CD8-positive, alpha-beta memory T cell (primary cell): ENCODE data around the gene ELP5. TPM values are rescaled to one million over a fixed set of nuclear protein-coding genes. Genes with fewer than 3 reads are reported as not detected.

ENCODE experiments used
- CTCF ChIA-PET: fragments of 350-600 bp; sonication (Branson Sonifier 250); formaldehyde crosslinking; loops from one replicate; lab custom pipeline; 2021; ENCODE audit warnings: antibody characterized with exemption; lab: Charles Lee
- POLR2A ChIA-PET: fragments of 350-600 bp; sonication (Branson Sonifier 250); formaldehyde crosslinking; loops from one replicate; lab custom pipeline; 2021; ENCODE audit warnings: antibody characterized with exemption; lab: Charles Lee
- DNase-seq, 5 donors: peaks; one replicate each; pipeline versions ENCODE4 v3.0.0 to v3.0.0-alpha.2; 2020 to 2022; ENCODE audit warnings: mixed read lengths in 1 of 5
- H3K27ac ChIP-seq: one replicate; pipeline ENCODE4 v1.7.0; 2013; ENCODE audit warnings: low read depth, mild to moderate bottlenecking, low read length, moderate library complexity
- H3K27me3 ChIP-seq: 2 replicates; pipeline ENCODE4 v1.7.0; 2013; ENCODE audit warnings: low read length, mild to moderate bottlenecking; ENCODE audit not compliant: insufficient read depth, poor library complexity, severe bottlenecking
- H3K36me3 ChIP-seq: 2 replicates; pipeline ENCODE4 v1.7.0; 2013; ENCODE audit warnings: mild to moderate bottlenecking, low read length, moderate library complexity; ENCODE audit not compliant: insufficient read depth
- H3K4me1 ChIP-seq: 2 replicates; pipeline ENCODE4 v1.7.0; 2013; ENCODE audit warnings: mild to moderate bottlenecking, low read length, moderate library complexity; ENCODE audit not compliant: insufficient read depth
- H3K4me3 ChIP-seq: 2 replicates; pipeline ENCODE4 v1.7.0; 2013; ENCODE audit warnings: mild to moderate bottlenecking, low read length
- H3K9me3 ChIP-seq: 2 replicates; pipeline ENCODE4 v1.7.0; 2013; ENCODE audit warnings: mild to moderate bottlenecking, low read length
- H3K27ac Mint-ChIP-seq, 8 donors: one replicate each; pipeline ENCODE4 v1.8.0; 2020 to 2021; ENCODE audit warnings: mixed read lengths in 8 of 8, mild to moderate bottlenecking in 6 of 8, inconsistent platforms in 3 of 8, moderate library complexity in 3 of 8
- H3K27me3 Mint-ChIP-seq, 2 donors: one replicate each; pipeline ENCODE4 v1.8.0; 2020 to 2021; ENCODE audit warnings: mixed read lengths in 2 of 2, mild to moderate bottlenecking in 1 of 2, moderate library complexity in 1 of 2
- H3K36me3 Mint-ChIP-seq, 3 donors: one replicate each; pipeline ENCODE4 v1.8.0; 2020 to 2021; ENCODE audit warnings: mixed read lengths in 3 of 3, inconsistent platforms in 1 of 3, mild to moderate bottlenecking in 1 of 3
- H3K4me1 Mint-ChIP-seq, 3 donors: one replicate each; pipeline ENCODE4 v1.8.0; 2020 to 2021; ENCODE audit warnings: mixed read lengths in 3 of 3, inconsistent platforms in 1 of 3, mild to moderate bottlenecking in 1 of 3
- H3K4me3 Mint-ChIP-seq, 7 donors: one replicate each; pipeline ENCODE4 v1.8.0; 2020 to 2021; ENCODE audit warnings: mixed read lengths in 7 of 7, mild to moderate bottlenecking in 6 of 7, moderate library complexity in 4 of 7, inconsistent platforms in 2 of 7
- H3K9me3 Mint-ChIP-seq, 5 donors: one replicate each; pipeline ENCODE4 v1.8.0; 2020 to 2022; ENCODE audit warnings: mixed read lengths in 5 of 5, mild to moderate bottlenecking in 3 of 5, moderate library complexity in 2 of 5, inconsistent platforms in 1 of 5
- polyA plus RNA-seq: library from polyadenylated mRNA; unstranded; fragments of 300-500 nt; fragmentation: Illumina TruSeq; gene quantifications from one replicate; pipeline ENCODE4 v1.2.3, GENCODE V29; 2021
- total RNA-seq, 2 experiments: library from RNA; stranded (reverse); gene quantifications; one replicate each; pipeline ENCODE4 v1.2.3, GENCODE V29; 2021

The ELP5 gene
- total and polyA plus RNA-seq, 3 experiments from 2014 or later = 84.8 to 111 (median 106) TPM

DNA sequence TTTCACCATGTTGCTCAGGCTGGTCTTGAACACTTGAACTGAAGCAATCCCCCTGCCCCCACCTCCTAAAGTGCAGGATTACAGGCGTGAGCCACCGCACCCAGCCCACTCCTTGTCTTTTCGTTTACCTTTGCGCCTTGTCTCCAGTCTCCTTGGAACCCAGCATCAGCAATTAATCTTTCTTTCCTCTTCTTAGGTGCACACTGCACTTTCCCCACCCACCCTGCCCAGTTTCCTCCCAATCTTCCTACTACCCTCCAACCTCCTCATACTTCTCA lies 11.7 kb downstream of the ELP5 start:
- Histone ChIP-seq H3K4me1 (peaks cover 19% of the 10 kb centered on the region), H3K36me3 (no peaks in the 10 kb centered on the region), H3K27ac (no peak overlapping the region), H3K9me3 (no peaks in the 10 kb centered on the region), H3K4me3 (no peak overlapping the region), H3K27me3 (no peaks in the 10 kb centered on the region)
- Mint-ChIP-seq H3K27me3 (peaks cover 8% of the 10 kb centered on the region in 2 donors), H3K27ac (peak overlapping the region in 2 of 8 donors; percentile 8 to 91), H3K4me1 (peaks cover 21 to 32% (median 23%) of the 10 kb centered on the region in 3 donors), H3K4me3 (peak overlapping the region in 6 of 7 donors; percentile 81 to 86 (median 84)), H3K9me3 (no peaks in the 10 kb centered on the region), H3K36me3 (peaks cover 0 to 9% (median 0%) of the 10 kb centered on the region in 3 donors)
- ChIA-PET POLR2A (interaction anchor here (0.6 kb wide), 1 partner anchor 26 kb away, joined by 4 read pairs; no protein-coding TSS in a partner anchor), CTCF (interaction anchor here (1.0 kb wide), 1 partner anchor 73 kb away, joined by 3 read pairs; no protein-coding TSS in a partner anchor)
- no peak for DNase-seq

DNA sequence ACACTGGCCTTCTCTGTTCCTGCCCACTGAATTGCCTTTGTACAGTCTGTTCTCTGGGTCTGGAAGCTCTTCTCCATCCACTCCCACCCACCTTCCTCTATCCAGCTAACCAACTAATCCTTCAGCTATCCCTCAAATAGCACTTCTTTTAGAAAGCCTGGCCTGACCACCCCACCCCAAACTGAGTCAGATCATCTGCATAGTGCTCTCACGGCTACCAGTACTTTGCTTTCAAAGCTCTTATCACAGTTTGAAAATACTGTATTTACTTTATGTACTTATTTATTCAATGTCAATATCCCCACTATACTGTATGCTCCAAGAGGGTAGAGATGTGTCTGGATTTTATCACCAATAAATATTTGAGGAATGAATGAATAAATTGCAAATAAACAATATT lies 14.8 kb downstream of the ELP5 start:
- H3K27ac ChIP-seq = no peak overlapping the region
- no peaks in the 10 kb centered on the region for H3K27me3 ChIP-seq
- CTCF ChIA-PET = interaction anchor here (1.1 to 2.4 kb wide), 2 partner anchors 14 to 30 kb away, joined by 3 to 9 read pairs; partner anchors contain the start of gene SLC2A4
- no peaks in the 10 kb centered on the region for H3K9me3 Mint-ChIP-seq
- peaks cover 8% of the 10 kb centered on the region in 2 donors for H3K27me3 Mint-ChIP-seq
- no peak for DNase-seq
- H3K36me3 Mint-ChIP-seq = no peaks in the 10 kb centered on the region
- peaks cover 17 to 22% (median 21%) of the 10 kb centered on the region in 3 donors for H3K4me1 Mint-ChIP-seq
- no peaks in the 10 kb centered on the region for H3K9me3 ChIP-seq
- POLR2A ChIA-PET = no interaction called here
- no peak overlapping the region for H3K4me3 ChIP-seq
- no peak overlapping the region for H3K4me3 Mint-ChIP-seq
- H3K36me3 ChIP-seq = no peaks in the 10 kb centered on the region
- no peak overlapping the region for H3K27ac Mint-ChIP-seq
- peaks cover 18% of the 10 kb centered on the region for H3K4me1 ChIP-seq

DNA sequence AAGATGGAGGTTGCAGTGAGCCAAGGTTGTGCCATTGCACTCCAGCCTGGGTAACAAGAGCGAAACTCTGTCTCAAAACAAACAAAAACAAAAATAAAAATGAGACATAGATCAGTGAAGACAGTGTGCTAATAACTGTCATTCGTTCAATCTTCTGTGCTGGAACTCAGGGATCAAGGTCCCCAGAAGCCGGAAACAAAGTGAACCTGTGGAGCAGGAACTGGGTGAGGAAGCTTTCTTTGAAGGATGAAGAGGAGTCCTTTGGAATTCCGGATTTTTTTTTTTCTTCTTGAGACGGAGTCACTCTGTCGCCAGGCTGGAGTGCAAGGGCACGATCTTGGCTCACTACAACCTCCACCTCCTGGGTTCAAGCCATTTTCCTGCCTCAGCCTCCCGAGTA lies 27.4 kb downstream of the ELP5 start:
- Mint-ChIP-seq H3K4me3 (peak overlapping the region in 2 of 7 donors; percentile 32 to 66), H3K4me1 (peaks cover 13 to 25% (median 14%) of the 10 kb centered on the region in 3 donors), H3K27ac (no peak overlapping the region), H3K36me3 (no peaks in the 10 kb centered on the region), H3K27me3 (peaks cover 13 to 24% of the 10 kb centered on the region in 2 donors), H3K9me3 (no peaks in the 10 kb centered on the region)
- ChIA-PET POLR2A (no interaction called here), CTCF (interaction anchor here (1.4 to 2.7 kb wide), 3 partner anchors 17 to 157 kb away, joined by 5 to 9 read pairs (median 7); no protein-coding TSS in a partner anchor)
- no peaks in the 10 kb centered on the region for H3K36me3 ChIP-seq
- H3K27ac ChIP-seq = no peak overlapping the region
- H3K27me3 ChIP-seq = peaks cover 8% of the 10 kb centered on the region
- no peak overlapping the region for H3K4me3 ChIP-seq
- no peaks in the 10 kb centered on the region for H3K9me3 ChIP-seq
- peaks cover 20% of the 10 kb centered on the region for H3K4me1 ChIP-seq
- no peak for DNase-seq

DNA sequence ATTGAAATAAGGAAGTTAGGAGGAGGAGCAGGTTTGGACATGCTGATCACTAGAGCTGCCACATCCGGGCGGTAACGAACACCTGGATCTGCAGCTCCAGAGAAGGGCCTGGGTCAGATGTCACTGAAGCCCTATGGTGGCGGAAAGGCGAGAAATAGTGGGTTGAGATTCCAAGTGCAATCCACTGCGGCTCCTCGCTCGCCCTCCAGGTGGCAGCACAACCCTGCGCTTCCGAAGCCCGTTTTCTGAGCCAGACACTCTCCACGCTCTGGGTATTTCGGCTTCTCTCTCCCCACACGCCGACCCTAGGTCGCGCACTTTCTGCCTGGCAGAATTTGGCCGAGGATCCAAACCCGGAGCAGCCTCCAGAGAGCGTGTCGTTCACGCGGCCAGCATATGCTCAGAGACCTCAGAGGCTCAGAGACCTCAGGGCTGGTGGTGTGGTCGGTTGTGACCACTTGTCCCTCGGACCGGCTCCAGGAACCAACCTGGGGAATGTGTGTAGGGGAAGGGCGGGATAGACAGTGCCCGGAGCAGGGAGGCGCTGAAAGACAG lies 28.6 kb downstream of the ELP5 start:
- Mint-ChIP-seq H3K4me1 (peaks cover 13 to 25% (median 14%) of the 10 kb centered on the region in 3 donors), H3K36me3 (no peaks in the 10 kb centered on the region), H3K27ac (peak overlapping the region in 7 of 8 donors; percentile 56 to 92 (median 70)), H3K27me3 (peaks cover 20 to 30% of the 10 kb centered on the region in 2 donors), H3K4me3 (peak overlapping the region; percentile 79 to 92 (median 80)), H3K9me3 (no peaks in the 10 kb centered on the region)
- CTCF ChIA-PET = interaction anchor here (0.6 to 8.4 kb wide), 15 partner anchors 10 to 281 kb away, joined by 3 to 87 read pairs (median 4); partner anchors contain the start of gene SENP3
- Histone ChIP-seq H3K4me1 (peaks cover 20% of the 10 kb centered on the region), H3K9me3 (no peaks in the 10 kb centered on the region), H3K27ac (no peak overlapping the region), H3K4me3 (peak overlapping the region; percentile 54), H3K27me3 (peaks cover 8% of the 10 kb centered on the region), H3K36me3 (no peaks in the 10 kb centered on the region)
- peak; percentile 77 to 89 (median 81) for DNase-seq
- POLR2A ChIA-PET = interaction anchor here (0.7 kb wide), 1 partner anchor 24 kb away, joined by 3 read pairs; no protein-coding TSS in a partner anchor

DNA sequence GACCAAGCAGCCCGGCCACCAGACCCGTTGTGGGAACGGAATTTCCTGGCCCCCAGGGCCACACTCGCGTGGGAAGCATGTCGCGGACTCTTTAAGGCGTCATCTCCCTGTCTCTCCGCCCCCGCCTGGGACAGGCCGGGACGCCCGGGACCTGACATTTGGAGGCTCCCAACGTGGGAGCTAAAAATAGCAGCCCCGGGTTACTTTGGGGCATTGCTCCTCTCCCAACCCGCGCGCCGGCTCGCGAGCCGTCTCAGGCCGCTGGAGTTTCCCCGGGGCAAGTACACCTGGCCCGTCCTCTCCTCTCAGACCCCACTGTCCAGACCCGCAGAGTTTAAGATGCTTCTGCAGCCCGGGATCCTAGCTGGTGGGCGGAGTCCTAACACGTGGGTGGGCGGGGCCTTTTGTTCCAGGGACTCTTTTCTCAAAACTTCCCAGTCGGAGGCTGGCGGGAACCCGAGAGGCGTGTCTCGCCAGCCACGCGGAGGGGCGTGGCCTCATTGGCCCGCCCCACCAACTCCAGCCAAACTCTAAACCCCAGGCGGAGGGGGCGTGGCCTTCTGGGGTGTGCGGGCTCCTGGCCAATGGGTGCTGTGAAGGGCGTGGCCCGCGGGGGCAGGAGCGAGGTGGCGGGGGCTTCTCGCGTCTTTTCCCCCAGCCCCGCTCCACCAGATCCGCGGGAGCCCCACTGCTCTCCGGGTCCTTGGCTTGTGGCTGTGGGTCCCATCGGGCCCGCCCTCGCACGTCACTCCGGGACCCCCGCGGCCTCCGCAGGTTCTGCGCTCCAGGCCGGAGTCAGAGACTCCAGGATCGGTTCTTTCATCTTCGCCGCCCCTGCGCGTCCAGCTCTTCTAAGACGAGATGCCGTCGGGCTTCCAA lies 29.3 kb downstream of the ELP5 start, which contains the start of gene SLC2A4:
Gene SLC2A4, plus strand, starts transcription at position 645 of the 879 bp plus-strand sequence. Its CDS starts 217 bp downstream, at position 862.
- Histone ChIP-seq H3K27ac (no peak within 1 kb of the TSS), H3K36me3 (no peaks in the 10 kb centered on the region), H3K9me3 (no peaks in the 10 kb centered on the region), H3K4me3 (peak within 1 kb of the TSS; percentile 54), H3K27me3 (peaks cover 8% of the 10 kb centered on the region), H3K4me1 (peaks cover 20% of the 10 kb centered on the region)
- Mint-ChIP-seq H3K9me3 (no peaks in the 10 kb centered on the region), H3K27me3 (peaks cover 27 to 38% of the 10 kb centered on the region in 2 donors), H3K36me3 (no peaks in the 10 kb centered on the region), H3K27ac (peak within 1 kb of the TSS in 7 of 8 donors; percentile 56 to 92 (median 71)), H3K4me3 (peak within 1 kb of the TSS; percentile 79 to 92 (median 80)), H3K4me1 (peaks cover 13 to 25% (median 14%) of the 10 kb centered on the region in 3 donors)
- peak; percentile 67 to 85 (median 76) for DNase-seq
- ChIA-PET POLR2A (interaction anchor here (0.7 to 1.5 kb wide), 2 partner anchors 15 to 23 kb away, joined by 3 to 6 read pairs; no protein-coding TSS in a partner anchor), CTCF (interaction anchor here (0.8 to 8.4 kb wide), 13 partner anchors 10 to 280 kb away, joined by 3 to 87 read pairs (median 4); partner anchors contain the start of gene SENP3)

DNA sequence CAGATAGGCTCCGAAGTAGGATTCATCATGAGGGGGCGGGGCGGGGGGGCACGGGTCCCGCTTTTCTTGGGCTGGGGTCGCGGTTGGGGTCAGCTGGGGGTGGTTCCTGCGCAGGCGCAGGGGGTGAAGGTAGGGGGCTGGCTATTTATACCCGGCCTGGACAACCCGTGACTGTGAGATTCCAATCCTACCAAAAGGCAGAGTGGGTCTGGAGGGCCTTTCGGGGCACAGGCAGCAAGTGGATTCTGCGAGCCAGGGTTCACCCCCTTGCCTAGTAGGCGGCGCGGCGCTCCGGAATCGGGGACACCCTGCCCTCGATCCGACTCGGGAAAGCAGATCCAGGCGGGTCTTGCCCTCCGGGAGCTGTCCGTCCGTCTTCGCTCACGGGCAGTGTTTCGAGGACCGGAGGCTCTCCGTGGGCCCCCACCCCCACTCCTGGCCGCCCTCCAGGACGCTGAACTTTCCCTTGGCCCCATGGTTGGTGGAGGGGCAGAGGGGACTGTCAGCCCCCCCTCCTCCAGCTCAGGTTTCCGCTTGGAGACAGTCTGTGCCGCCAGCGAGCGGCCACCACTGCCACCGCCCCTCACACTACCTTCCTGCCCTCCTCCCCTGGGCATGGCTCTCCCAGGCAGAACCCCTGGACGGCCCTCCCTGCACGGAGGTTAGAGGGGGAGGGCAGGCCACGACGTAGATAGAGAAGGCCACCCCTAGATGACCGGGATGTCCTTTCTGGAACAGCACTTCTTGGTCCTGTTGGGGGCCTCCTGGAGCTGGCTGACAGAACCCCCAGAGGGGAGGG lies 30.1 kb downstream of the ELP5 start:
- Mint-ChIP-seq H3K9me3 (no peaks in the 10 kb centered on the region), H3K27me3 (peaks cover 27 to 43% of the 10 kb centered on the region in 2 donors), H3K4me3 (peak overlapping the region; percentile 63 to 84 (median 80)), H3K4me1 (peaks cover 13 to 25% (median 14%) of the 10 kb centered on the region in 3 donors), H3K27ac (peak overlapping the region in 1 of 8 donors; percentile 24), H3K36me3 (no peaks in the 10 kb centered on the region)
- H3K27ac ChIP-seq = no peak overlapping the region
- ChIA-PET CTCF (interaction anchor here (1.4 to 8.4 kb wide), 7 partner anchors 11 to 155 kb away, joined by 3 to 87 read pairs (median 6); no protein-coding TSS in a partner anchor), POLR2A (interaction anchor here (1.0 to 1.5 kb wide), 2 partner anchors 11 to 14 kb away, joined by 4 to 6 read pairs; no protein-coding TSS in a partner anchor)
- no peaks in the 10 kb centered on the region for H3K36me3 ChIP-seq
- peaks cover 8% of the 10 kb centered on the region for H3K27me3 ChIP-seq
- H3K9me3 ChIP-seq = no peaks in the 10 kb centered on the region
- peaks cover 20% of the 10 kb centered on the region for H3K4me1 ChIP-seq
- peak in 1 of 5 donors; percentile 19 for DNase-seq
- no peak overlapping the region for H3K4me3 ChIP-seq
